LoVo (cell line): ENCODE results near the gene PCDH15.

Experiments used
- DNase-seq: peaks from one replicate; pipeline ENCODE4 v3.0.0-alpha.2; 2016; ENCODE audit warnings: low spot score

Gene PCDH15

GRCh38 chr10:54708021-54708420 lies 93.0 kb downstream of the PCDH15 start:
- no peak for DNase-seq

GRCh38 chr10:54702583-54703485 lies 98.2 kb downstream of the PCDH15 start:
- no peak for DNase-seq

- no peak for DNase-seq
Observed at GRCh38 chr10:54691331-54691730, 109.7 kb downstream of the PCDH15 start.

GRCh38 chr10:54682554-54682953 lies 118.5 kb downstream of the PCDH15 start:
- no peak for DNase-seq

- DNase-seq = no peak
Observed at GRCh38 chr10:54681136-54681535, 119.9 kb downstream of the PCDH15 start.

- no peak for DNase-seq
Observed at GRCh38 chr10:54667136-54667535, 133.9 kb downstream of the PCDH15 start.

- no peak for DNase-seq
Observed at GRCh38 chr10:54666192-54666591, 134.8 kb downstream of the PCDH15 start.

GRCh38 chr10:54665095-54665494 lies 135.9 kb downstream of the PCDH15 start:
- DNase-seq = no peak

GRCh38 chr10:54660397-54660796 lies 140.6 kb downstream of the PCDH15 start:
- no peak for DNase-seq

GRCh38 chr10:54656643-54657042 lies 144.4 kb downstream of the PCDH15 start:
- DNase-seq = no peak

GRCh38 chr10:54653518-54653917 lies 147.5 kb downstream of the PCDH15 start:
- no peak for DNase-seq

- no peak for DNase-seq
Observed at GRCh38 chr10:54650547-54650946, 150.5 kb downstream of the PCDH15 start.

GRCh38 chr10:54622017-54622416 lies 179.0 kb downstream of the PCDH15 start:
- no peak for DNase-seq

GRCh38 chr10:54620352-54620751 lies 180.7 kb downstream of the PCDH15 start:
- DNase-seq = no peak

- DNase-seq = no peak
Observed at GRCh38 chr10:54614072-54614471, 187.0 kb downstream of the PCDH15 start.

- no peak for DNase-seq
Observed at GRCh38 chr10:54613162-54613561, 187.9 kb downstream of the PCDH15 start.

- no peak for DNase-seq
Observed at GRCh38 chr10:54609423-54609822, 191.6 kb downstream of the PCDH15 start.

GRCh38 chr10:54607983-54608382 lies 193.0 kb downstream of the PCDH15 start:
- DNase-seq = no peak

- DNase-seq = no peak
Observed at GRCh38 chr10:54594289-54594688, 206.7 kb downstream of the PCDH15 start.

- DNase-seq = no peak
Observed at GRCh38 chr10:54587971-54588370, 213.1 kb downstream of the PCDH15 start.

- DNase-seq = no peak
Observed at GRCh38 chr10:54585572-54585971, 215.5 kb downstream of the PCDH15 start.

- no peak for DNase-seq
Observed at GRCh38 chr10:54577682-54578081, 223.3 kb downstream of the PCDH15 start.

GRCh38 chr10:54576541-54576940 lies 224.5 kb downstream of the PCDH15 start:
- DNase-seq = no peak

GRCh38 chr10:54559498-54559897 lies 241.5 kb downstream of the PCDH15 start:
- DNase-seq = no peak
